Measurements from ENCODE around the gene SGO1.

Gene SGO1

DNA sequence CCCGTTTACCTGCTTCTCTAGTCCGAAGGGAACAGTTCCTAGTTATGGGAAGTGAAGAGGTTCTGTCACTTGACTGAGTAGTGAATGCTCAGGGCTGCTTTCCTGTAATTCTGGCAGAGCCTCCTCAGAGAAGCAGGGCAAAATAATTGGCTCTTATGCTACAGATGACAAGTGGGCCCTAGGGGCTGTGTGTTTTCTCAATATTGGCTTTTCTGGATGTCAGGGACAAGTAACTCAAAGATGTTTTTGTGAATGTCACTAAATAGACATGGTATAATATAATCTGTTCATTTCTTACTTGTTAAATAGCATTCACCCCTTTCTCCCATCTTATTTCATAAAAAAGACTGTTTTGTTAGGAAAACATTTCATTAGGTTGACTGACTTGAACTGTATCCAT, 40.1 kb downstream of the SGO1 start:
- H3K4me1 Mint-ChIP-seq (ENCODE audit: low read depth in 2 of 2) = peaks cover 0 to 6% of the 10 kb centered on the region in 2 donors
- no peaks in the 10 kb centered on the region for H3K27me3 Mint-ChIP-seq
- H3K36me3 Mint-ChIP-seq (ENCODE audit: insufficient read depth) = peaks cover 78% of the 10 kb centered on the region
- no peaks in the 10 kb centered on the region for H3K9me3 Mint-ChIP-seq
- no peak overlapping the region for H3K4me3 Mint-ChIP-seq
- peak overlapping the region in 1 of 2 donors; percentile 54 for H3K27ac Mint-ChIP-seq
- DNase-seq (no peak), ATAC-seq (replicated peaks) (no peak)

DNA sequence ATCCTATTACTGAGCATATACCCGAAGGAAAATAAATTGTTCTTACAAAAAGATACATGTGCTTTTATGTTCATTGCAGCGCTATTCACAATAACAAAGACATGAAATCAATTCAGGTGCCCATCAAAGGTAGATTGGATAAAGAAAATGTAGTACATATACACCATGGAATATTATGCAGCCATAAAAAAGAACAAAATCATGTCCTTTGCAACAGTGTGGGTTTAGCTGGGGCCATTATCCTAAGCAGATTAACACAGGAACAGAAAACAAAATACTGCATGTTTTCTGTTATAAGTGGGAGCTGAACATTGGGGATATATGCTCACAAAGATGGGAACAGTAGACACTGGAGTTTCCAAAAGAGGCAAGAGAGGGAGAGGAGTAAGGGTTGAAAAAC, 42.5 kb downstream of the SGO1 start:
- ATAC-seq (replicated peaks) = no peak
- Mint-ChIP-seq H3K27ac (no peak overlapping the region), H3K9me3 (no peaks in the 10 kb centered on the region), H3K27me3 (no peaks in the 10 kb centered on the region), H3K36me3 (ENCODE audit: insufficient read depth) (peaks cover 72% of the 10 kb centered on the region), H3K4me3 (no peak overlapping the region), H3K4me1 (ENCODE audit: low read depth in 2 of 2) (peaks cover 0 to 6% of the 10 kb centered on the region in 2 donors)
- DNase-seq = no peak

GRCh38 chr3:20142517-20142916, 43.5 kb downstream of the SGO1 start:
- Mint-ChIP-seq H3K36me3 (ENCODE audit: insufficient read depth) (peaks cover 68% of the 10 kb centered on the region), H3K27me3 (no peaks in the 10 kb centered on the region), H3K4me3 (no peak overlapping the region), H3K9me3 (no peaks in the 10 kb centered on the region), H3K27ac (peak overlapping the region in 1 of 2 donors; percentile 82), H3K4me1 (ENCODE audit: low read depth in 2 of 2) (peaks cover 0 to 6% of the 10 kb centered on the region in 2 donors)
- DNase-seq = no peak
- no peak for ATAC-seq (replicated peaks)

DNA sequence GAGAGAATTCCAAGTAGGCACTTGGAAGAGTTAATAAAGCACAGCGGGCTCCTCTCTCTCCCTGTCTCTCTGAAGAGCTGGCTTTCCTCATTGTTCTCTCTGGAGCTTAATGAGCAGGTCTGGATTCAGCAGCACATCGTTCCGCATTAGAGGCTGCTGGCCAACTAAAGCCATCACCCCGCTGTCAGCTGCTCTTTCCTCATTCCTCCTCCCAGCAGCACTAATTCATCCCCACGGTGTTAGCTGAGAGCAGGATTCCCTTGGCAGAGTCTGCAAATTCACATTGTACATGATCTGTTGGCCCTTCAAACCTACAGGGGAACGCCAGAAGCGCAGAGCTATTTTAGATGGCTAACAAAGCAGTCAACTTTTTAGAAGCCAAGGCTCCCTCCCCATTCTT, 44.2 kb downstream of the SGO1 start:
- no peaks in the 10 kb centered on the region for H3K27me3 Mint-ChIP-seq
- no peak for ATAC-seq (replicated peaks)
- H3K9me3 Mint-ChIP-seq = no peaks in the 10 kb centered on the region
- DNase-seq = no peak
- H3K36me3 Mint-ChIP-seq (ENCODE audit: insufficient read depth) = peaks cover 68% of the 10 kb centered on the region
- H3K4me1 Mint-ChIP-seq (ENCODE audit: low read depth in 2 of 2) = peaks cover 0 to 6% of the 10 kb centered on the region in 2 donors
- no peak overlapping the region for H3K4me3 Mint-ChIP-seq
- peak overlapping the region; percentile 68 to 82 for H3K27ac Mint-ChIP-seq

GRCh38 chr3:20141316-20141715, 44.7 kb downstream of the SGO1 start:
- H3K9me3 Mint-ChIP-seq = no peaks in the 10 kb centered on the region
- H3K27ac Mint-ChIP-seq = peak overlapping the region; percentile 68 to 82
- H3K27me3 Mint-ChIP-seq = no peaks in the 10 kb centered on the region
- peaks cover 0 to 6% of the 10 kb centered on the region in 2 donors for H3K4me1 Mint-ChIP-seq (ENCODE audit: low read depth in 2 of 2)
- DNase-seq (no peak), ATAC-seq (replicated peaks) (no peak)
- peaks cover 68% of the 10 kb centered on the region for H3K36me3 Mint-ChIP-seq (ENCODE audit: insufficient read depth)
- H3K4me3 Mint-ChIP-seq = no peak overlapping the region

- Mint-ChIP-seq H3K4me1 (ENCODE audit: low read depth in 2 of 2) (peaks cover 0 to 6% of the 10 kb centered on the region in 2 donors), H3K4me3 (no peak overlapping the region), H3K36me3 (ENCODE audit: insufficient read depth) (peaks cover 70% of the 10 kb centered on the region), H3K9me3 (no peaks in the 10 kb centered on the region), H3K27me3 (no peaks in the 10 kb centered on the region), H3K27ac (peak overlapping the region in 1 of 2 donors; percentile 82)
- DNase-seq (no peak), ATAC-seq (replicated peaks) (no peak)
These were observed 45.1 kb downstream of the SGO1 start for GRCh38 chr3:20140881-20141280.

GRCh38 chr3:20137647-20138046, 48.4 kb downstream of the SGO1 start:
- no peaks in the 10 kb centered on the region for H3K9me3 Mint-ChIP-seq

GRCh38 chr3:20136231-20136630, 49.8 kb downstream of the SGO1 start:
- H3K4me1 Mint-ChIP-seq (ENCODE audit: low read depth in 2 of 2) = peaks cover under 1 to 1% of the 10 kb centered on the region in 2 donors
- H3K27me3 Mint-ChIP-seq = no peaks in the 10 kb centered on the region
- no peak overlapping the region for H3K4me3 Mint-ChIP-seq
- no peaks in the 10 kb centered on the region for H3K9me3 Mint-ChIP-seq
- no peak overlapping the region for H3K27ac Mint-ChIP-seq
- ATAC-seq (replicated peaks) = no peak
- H3K36me3 Mint-ChIP-seq (ENCODE audit: insufficient read depth) = peaks cover 50% of the 10 kb centered on the region
- no peak for DNase-seq

More at GRCh38 chr3:20137647-20138046, 48.4 kb downstream of the SGO1 start:
- H3K4me3 Mint-ChIP-seq = no peak overlapping the region
- peak overlapping the region; percentile 39 to 62 for H3K27ac Mint-ChIP-seq
- H3K36me3 Mint-ChIP-seq (ENCODE audit: insufficient read depth) = peaks cover 57% of the 10 kb centered on the region
- no peak for ATAC-seq (replicated peaks)
- H3K27me3 Mint-ChIP-seq = no peaks in the 10 kb centered on the region
- no peak for DNase-seq
- H3K4me1 Mint-ChIP-seq (ENCODE audit: low read depth in 2 of 2) = peaks cover 0 to 6% of the 10 kb centered on the region in 2 donors

GRCh38 chr3:20130106-20130505, 55.9 kb downstream of the SGO1 start:
- Mint-ChIP-seq H3K36me3 (ENCODE audit: insufficient read depth) (peaks cover 61% of the 10 kb centered on the region), H3K27ac (no peak overlapping the region), H3K4me1 (ENCODE audit: low read depth in 2 of 2) (peaks cover 9 to 10% of the 10 kb centered on the region in 2 donors), H3K9me3 (no peaks in the 10 kb centered on the region), H3K4me3 (no peak overlapping the region), H3K27me3 (no peaks in the 10 kb centered on the region)
- DNase-seq = no peak
- no peak for ATAC-seq (replicated peaks)

DNA sequence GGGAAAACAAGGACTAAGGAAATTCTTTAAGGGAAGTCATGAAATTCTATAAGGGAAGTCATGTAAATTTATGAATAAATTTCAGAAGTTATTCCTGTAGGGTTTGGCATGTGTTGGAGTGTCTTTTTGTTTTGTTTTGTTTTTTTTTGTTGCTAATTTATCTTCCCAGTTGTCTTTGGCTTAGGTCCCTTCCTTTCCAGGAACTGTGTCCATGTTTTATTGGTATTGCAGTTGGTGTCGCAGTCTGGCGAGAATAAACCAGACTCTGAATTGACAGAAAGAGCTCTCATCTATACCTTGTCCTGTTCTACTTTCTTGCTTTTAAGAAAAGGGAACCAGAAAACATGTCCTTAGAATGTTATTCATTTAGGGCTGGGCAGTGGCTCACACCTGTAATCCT, 57.6 kb downstream of the SGO1 start:
- Mint-ChIP-seq H3K9me3 (no peaks in the 10 kb centered on the region), H3K27me3 (no peaks in the 10 kb centered on the region), H3K4me1 (ENCODE audit: low read depth in 2 of 2) (peaks cover 9 to 10% of the 10 kb centered on the region in 2 donors), H3K4me3 (no peak overlapping the region), H3K36me3 (ENCODE audit: insufficient read depth) (peaks cover 75% of the 10 kb centered on the region), H3K27ac (peak overlapping the region; percentile 64 to 75)
- DNase-seq = no peak
- no peak for ATAC-seq (replicated peaks)

- Mint-ChIP-seq H3K9me3 (no peaks in the 10 kb centered on the region), H3K4me3 (no peak overlapping the region), H3K4me1 (ENCODE audit: low read depth in 2 of 2) (peaks cover 8% of the 10 kb centered on the region in 2 donors), H3K27me3 (no peaks in the 10 kb centered on the region), H3K27ac (no peak overlapping the region), H3K36me3 (ENCODE audit: insufficient read depth) (peaks cover 88% of the 10 kb centered on the region)
- no peak for DNase-seq
- peak; percentile 44 for ATAC-seq (replicated peaks)
These were observed 60.1 kb downstream of the SGO1 start for GRCh38 chr3:20125897-20126296.

DNA sequence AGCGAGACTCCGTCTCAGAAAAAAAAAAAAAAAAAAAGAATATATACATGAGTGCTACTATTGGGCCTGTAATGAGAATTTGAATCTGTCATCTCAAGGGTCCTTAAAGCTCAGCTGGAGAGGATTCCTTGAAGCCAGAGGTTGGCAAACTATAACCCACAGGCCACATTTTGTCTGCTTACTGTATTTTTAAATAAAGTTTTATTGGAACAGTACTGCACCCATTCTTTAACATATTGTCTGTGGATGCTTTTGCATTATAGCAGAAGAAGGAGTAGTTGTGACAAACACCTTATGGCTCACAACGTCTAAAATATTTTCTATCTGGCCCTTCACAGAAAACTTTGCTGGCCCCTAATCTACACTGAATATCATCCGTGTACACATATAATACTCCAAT, 60.7 kb downstream of the SGO1 start:
- no peak for DNase-seq
- Mint-ChIP-seq H3K36me3 (ENCODE audit: insufficient read depth) (peaks cover 89% of the 10 kb centered on the region), H3K27me3 (no peaks in the 10 kb centered on the region), H3K4me1 (ENCODE audit: low read depth in 2 of 2) (peaks cover 3 to 5% of the 10 kb centered on the region in 2 donors), H3K4me3 (no peak overlapping the region), H3K27ac (no peak overlapping the region), H3K9me3 (no peaks in the 10 kb centered on the region)
- no peak for ATAC-seq (replicated peaks)

DNA sequence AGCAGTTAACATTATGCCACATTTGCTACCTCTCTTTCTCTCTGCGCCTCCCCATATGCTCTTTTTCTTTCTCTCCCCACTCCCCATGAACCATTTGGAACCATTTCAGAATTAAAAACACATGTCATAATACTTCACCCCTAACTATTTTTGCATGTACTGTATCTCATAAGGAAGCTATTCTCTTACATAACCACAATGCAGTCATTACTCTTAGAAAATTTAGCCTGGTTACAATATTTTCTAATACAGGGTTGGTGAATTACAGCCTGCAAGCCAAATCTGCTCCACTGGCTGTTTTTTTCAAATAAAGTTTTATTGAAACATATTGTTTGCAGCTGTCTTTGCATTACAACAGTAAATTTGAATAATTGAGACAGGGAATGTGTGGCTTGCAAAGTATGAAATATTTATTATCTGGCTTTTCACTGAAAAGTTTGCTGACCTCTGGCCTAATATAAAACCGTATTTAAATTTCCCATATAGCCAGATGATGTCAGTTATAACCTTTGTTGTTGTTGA, 62.8 kb downstream of the SGO1 start:
- H3K27ac Mint-ChIP-seq = peak overlapping the region in 1 of 2 donors; percentile 9
- peaks cover 88% of the 10 kb centered on the region for H3K36me3 Mint-ChIP-seq (ENCODE audit: insufficient read depth)
- no peaks in the 10 kb centered on the region for H3K27me3 Mint-ChIP-seq
- peaks cover 0 to 6% of the 10 kb centered on the region in 2 donors for H3K4me1 Mint-ChIP-seq (ENCODE audit: low read depth in 2 of 2)
- ATAC-seq (replicated peaks) (no peak), DNase-seq (no peak)
- no peaks in the 10 kb centered on the region for H3K9me3 Mint-ChIP-seq
- H3K4me3 Mint-ChIP-seq = no peak overlapping the region

GRCh38 chr3:20121088-20121487, 64.9 kb downstream of the SGO1 start:
- ATAC-seq (replicated peaks) = no peak
- H3K4me3 Mint-ChIP-seq = no peak overlapping the region
- DNase-seq = no peak
- no peaks in the 10 kb centered on the region for H3K9me3 Mint-ChIP-seq
- H3K27ac Mint-ChIP-seq = no peak overlapping the region
- H3K27me3 Mint-ChIP-seq = no peaks in the 10 kb centered on the region
- peaks cover 0 to 5% of the 10 kb centered on the region in 2 donors for H3K4me1 Mint-ChIP-seq (ENCODE audit: low read depth in 2 of 2)
- H3K36me3 Mint-ChIP-seq (ENCODE audit: insufficient read depth) = peaks cover 80% of the 10 kb centered on the region
